ENCODE data around the gene PPM1F. TPM values are rescaled to one million over a fixed set of nuclear protein-coding genes. Genes with fewer than 3 reads are reported as not detected.

Gene PPM1F
- total RNA-seq, 1 donor from 2014 or later, result 8.4 TPM

DNA sequence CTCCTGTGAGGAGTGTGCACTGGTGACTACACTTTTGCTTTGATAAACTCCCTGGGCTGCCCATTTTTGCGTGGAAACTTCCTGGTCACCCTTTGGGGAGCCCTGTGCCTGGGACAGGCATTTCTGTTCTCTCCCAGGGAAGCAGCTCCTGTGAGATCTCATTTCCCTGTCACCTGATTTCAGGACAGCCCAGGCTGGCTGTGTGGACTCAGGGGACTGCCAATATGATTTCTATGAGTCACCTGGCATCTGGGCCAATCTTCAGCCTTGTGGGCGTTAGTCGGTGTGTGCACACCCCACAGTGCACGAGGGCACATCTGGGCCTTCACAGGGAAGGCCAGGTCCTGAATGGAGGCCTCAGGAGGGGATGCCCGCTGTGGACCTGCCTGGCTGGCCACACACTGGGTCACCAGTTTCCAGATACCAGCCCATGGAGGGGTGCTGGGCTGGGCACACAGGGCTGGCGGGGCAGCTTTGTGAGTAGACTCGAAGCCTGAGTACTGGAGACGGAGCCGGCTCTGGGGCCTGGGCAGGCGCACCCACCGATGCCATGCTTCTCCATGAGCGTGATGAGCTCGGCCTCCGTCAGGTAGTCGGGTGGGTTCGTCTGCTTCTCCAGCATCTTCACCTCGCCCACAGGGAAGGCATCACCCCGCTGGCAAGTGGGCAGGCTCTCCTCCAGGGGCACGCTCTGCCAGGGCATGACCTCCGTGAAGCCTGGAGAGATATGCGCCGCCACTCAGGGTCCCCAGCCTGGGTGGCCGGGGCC lies 9.4 kb upstream of the PPM1F start:
- ATAC-seq (peak; percentile 79), DNase-seq (ENCODE audit: low spot score) (no peak)

DNA sequence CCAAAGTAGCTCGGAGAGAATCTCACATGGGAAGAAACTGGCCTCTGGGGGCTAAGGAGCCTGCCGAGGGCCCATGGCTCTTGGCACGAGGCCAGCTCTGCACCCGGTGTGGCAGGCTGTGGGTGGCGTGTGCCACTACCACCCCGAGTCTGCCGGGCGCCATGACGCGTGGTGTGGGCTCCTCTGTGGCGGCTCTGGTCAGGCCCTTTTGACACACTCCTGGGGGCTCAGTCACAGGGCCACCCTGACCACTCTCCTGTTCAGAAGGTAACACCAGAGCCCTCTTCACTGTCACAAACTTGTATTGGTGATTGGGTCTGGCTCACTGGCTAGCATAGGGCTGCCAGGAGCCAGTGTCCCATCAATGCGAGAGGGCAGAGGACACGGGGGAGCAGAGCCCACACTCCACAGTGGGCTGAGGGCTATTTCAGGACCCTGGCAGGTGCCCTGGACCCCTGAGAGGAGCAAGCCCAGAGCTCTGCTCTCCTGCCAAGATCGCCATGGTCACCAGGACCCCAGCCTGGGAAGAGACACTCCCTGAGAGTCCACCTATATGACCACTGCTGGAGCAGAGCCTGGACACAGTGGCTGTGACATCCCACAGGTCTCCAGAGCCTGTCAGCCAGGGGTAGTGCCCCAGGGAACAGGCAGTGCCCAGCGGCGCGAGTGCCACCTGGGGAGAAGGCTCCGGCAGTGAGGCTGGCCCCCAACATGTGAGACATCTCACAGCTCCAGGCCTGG lies 8.6 kb upstream of the PPM1F start:
- ATAC-seq (no peak), DNase-seq (ENCODE audit: low spot score) (no peak)

DNA sequence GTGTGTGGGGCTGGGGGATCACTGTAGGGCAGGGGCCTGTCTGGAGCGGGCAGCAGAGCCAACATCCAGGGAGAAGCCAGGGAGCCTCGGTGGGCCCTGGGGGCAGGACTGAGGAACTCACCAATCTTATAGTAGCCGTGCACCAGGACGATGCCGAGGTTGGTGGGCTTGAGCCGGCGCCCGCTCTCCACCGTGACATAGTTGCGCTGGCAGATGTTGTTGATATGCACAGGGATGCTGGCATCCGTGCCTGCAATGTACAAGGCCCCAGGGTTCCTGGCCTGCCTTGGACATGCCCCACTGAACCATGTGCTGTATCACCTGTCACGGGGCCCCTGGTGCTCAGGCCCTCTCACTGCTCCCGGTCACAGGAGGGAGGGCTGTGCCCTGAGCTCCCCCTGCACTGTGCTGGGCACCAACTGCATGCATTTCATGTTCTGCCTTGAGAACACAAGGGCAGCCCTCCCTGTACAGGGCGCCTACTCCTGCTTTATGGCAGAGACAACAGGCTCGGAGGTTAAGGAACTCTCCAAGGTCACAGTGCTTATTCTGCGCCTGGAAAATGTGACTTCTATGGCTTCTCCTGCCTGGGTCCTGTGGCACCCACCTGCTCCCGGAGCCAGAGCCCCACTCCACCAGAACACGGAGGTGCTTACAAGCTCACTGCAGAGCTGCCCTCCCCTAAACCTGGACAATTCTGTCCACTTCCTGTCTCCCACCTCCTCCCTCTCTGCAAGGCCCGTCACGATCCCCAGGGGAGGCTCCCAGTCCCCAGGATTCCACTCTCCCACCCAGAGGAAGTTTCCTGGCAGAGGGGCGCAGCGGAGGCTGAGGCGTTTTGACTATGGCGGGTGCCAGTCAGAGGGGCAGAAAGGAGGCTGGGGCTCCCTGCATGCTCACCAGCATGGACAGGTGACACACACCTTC lies 7.8 kb upstream of the PPM1F start:
- ATAC-seq, result no peak
- no peak for DNase-seq (ENCODE audit: low spot score)

DNA sequence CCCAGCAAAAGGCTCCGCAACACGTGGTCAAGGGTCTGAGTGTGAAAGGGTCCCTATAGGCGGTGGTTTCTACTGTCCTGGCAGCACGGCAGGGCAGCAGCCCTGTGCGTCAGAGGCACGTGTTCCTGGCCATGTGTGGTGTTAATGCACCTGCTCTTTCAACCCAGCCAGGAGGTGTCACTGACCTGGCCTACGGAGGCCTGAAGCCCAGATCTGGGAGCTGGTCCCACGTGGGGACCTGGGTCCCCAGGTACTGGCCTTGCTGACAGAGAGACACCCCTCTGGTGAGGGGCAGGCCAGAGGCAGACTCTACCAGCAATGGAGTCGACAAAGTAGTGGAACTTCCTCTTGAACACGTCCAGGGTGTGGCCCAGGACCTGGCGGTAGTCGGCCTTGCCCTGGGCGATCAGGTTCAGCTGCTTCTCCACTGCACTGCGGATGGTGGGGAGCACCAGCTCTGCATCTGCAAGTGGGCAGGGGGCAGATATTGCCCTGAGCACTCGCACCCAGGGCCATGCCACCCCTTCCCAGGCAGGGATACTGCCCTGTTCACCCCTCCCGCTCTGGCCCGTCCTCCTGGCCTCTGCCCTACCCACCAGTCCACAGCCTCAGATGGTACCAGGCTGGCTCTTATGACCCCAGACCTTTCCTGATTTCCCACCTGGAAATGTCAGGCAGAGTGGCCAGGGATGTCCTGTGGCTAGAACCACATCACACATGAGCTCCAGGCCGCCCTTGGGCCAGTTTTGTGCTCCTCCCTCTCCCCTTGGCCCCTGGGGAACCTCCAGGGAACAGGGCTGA lies 6.8 kb upstream of the PPM1F start:
- DNase-seq (ENCODE audit: low spot score) (no peak), ATAC-seq (peak; percentile 7)

DNA sequence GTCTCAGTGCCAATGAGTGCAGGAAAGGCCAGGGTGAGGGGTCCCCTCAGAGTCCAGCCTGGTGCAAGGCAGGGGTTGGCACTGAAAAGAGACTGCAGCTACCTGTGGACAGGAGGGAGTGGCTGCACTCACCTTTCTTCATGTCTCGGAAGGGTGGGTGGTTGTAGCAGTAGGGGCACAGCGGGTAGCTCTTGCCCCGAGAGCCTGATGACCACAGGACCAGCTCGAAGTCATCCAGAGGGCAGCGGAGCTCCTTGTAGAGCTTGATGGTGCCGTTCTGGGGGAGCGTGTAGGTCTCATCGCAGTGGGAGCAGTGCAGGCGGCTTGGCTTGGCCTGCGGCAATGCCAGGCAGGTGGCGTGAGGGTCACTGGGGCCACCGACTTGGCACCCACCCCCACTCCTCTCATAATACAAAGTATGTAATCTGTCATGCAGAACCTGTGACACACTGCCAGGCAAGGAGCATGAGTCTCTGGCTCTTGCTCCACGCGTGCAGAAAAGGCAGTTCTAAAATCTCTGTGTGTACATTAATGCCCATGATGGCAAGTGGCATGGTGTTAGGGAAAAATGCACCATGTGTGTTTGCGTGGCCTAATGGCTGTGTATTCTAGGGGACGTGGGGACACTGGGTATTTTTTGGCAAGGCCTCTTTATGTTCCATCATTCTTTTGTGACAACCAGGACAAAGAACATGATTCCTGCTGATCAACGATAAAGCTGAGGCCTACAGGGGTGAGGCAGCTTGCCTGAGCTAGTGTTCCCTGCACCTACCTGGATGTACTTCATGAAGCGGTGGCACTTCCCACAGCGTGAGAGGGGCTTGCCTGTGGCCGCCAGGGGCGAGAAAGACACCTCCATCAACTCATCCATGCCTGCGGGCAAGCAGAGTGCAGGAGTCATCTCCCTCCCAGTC lies 6.0 kb upstream of the PPM1F start:
- DNase-seq (ENCODE audit: low spot score) (no peak), ATAC-seq (no peak)

DNA sequence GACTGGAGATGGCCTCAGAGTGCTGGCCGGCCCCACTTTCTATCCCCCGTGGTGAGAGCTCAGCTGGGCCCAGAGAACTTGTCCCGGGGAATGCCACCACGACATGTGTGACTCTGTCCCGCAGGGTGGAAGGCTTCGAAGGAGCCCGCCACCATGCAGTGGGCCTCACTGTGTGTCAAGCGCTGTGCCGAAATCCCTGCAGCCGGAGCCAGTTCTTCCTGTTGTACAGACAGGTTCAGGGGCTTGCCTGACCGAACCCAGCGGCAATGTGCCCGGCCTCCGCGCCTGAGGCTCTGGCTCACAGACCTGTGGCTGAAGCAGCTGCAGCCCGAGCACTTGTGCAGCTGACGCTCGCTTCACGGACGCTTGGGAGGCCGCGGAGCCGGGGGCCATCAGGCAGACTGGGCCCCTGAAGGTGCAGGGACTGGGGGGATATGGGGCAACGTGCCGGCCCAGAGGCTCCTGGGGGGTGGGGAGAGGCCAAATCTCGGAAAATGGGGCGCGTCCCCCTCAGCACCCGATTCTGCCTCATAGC lies 650 bp downstream of the PPM1F start:
- ATAC-seq, result peak; percentile 43

DNA sequence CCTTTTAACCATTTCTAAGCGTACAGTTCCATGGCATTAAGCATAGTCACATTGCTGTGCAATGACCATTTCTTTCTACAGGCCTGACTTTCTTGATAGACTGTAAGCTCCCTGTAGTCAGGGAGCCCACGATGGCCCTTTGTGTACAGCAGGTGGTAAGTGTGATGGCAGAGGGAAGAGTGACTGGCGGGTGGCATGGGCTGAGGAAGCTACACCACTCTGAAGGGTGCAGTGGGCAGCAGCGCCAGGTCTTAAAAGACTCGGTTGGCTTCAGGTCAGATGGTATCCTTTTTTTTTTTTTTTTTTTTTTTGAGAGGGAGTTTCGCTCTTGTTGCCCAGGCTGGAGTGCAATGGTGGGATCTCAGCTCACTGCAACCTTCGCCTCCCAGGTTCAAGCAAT lies 1.6 kb downstream of the PPM1F start:
- ATAC-seq (no peak), DNase-seq (ENCODE audit: low spot score) (no peak)

More for the DNA sequence above, 650 bp downstream of the PPM1F start:
- peak; percentile 59 for DNase-seq (ENCODE audit: low spot score)

DNA sequence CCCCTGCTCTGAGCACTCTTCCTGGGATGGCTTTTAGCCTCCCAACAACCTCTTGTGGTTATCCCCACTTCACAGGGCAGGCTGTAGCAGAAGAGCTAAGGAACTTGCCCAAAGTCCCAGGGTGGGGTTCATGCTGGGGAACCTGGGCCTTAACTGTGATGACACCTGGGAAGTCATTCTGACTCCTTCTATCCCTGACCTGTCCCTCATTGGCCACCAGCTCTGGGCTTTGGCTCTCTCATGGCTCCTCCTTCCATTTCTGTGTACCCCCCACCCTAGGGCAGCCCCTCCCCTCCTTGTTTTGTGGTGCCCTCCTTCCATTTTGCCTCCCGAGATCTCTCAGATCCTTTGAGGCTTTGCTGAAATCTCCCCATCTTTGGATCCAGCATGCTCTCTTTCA lies 2.7 kb downstream of the PPM1F start:
- ATAC-seq (no peak), DNase-seq (ENCODE audit: low spot score) (no peak)

DNA sequence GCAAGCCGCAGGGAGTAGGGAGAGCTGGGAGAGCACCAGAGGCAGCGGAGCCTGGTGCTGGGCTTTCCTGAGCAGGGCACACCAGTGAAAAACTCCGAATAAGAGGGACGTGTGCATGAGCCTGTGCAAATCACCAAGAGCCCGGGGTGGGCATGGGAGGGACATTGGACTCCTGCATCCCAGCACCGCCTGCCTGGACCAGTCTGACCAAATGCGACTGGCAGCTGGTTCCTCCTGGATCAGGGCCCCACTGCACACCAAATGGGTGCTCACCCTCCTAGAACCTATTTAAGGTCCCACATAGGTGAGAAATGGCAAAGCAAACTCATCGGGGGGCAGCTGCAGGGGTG lies 3.1 kb downstream of the PPM1F start:
- peak; percentile 45 for DNase-seq (ENCODE audit: low spot score)
- ATAC-seq, result no peak

DNA sequence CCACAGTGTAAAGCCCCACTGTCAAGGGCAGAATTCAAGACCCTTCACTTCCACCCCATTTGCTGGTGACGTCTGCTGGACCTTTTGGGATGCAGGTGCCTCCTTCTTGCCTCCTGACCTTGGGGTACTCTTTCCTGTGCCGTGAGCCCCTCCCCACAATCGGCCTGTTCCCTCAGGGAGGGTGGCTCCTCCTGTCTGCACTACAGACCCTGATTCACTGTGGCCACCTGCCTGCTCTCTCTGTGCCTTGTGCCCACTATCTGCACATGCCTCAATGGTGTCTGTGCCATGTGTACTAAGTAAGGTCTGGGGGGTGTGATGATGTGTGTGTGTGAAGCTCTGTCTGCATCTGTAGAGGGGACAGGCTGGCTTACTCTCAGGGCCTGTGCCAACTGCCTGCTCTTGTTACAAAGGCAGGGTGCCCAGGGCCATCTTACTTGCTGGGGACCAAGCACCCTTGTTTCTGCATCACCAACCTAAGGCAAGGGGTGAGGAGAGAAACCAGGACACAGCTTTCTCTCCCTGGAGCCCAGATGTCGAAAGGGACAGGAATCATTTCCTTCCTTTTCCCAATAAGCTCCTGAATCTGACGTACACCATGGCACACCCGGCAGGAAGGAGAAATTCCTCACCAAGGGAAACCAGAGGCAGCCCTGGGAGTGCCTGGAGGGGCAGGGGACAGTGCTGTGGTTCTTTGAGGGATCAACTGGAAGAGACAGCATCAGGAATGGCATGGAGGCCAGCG lies 3.7 kb downstream of the PPM1F start:
- no peak for ATAC-seq
- no peak for DNase-seq (ENCODE audit: low spot score)

DNA sequence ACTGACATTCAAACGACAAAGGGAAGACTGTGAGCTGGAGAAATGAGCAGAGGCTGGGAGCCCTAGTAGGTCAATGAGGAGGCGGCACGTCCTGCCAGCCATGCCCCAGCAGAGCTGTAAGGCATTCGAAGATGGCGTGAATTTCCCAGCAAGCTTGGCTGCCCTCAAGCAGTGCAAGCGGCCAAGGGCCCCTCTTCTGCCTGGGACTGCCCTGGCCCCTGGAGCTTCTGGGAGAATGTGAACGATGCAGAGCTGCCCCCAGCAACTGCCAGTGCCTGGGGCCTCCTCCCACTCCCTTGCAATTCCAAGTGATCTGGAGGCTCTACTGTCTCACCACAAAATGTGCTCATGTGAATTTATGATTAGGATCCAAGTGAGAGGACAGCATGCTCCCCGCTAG lies 4.3 kb downstream of the PPM1F start:
- peak; percentile 45 for DNase-seq (ENCODE audit: low spot score)
- no peak for ATAC-seq

DNA sequence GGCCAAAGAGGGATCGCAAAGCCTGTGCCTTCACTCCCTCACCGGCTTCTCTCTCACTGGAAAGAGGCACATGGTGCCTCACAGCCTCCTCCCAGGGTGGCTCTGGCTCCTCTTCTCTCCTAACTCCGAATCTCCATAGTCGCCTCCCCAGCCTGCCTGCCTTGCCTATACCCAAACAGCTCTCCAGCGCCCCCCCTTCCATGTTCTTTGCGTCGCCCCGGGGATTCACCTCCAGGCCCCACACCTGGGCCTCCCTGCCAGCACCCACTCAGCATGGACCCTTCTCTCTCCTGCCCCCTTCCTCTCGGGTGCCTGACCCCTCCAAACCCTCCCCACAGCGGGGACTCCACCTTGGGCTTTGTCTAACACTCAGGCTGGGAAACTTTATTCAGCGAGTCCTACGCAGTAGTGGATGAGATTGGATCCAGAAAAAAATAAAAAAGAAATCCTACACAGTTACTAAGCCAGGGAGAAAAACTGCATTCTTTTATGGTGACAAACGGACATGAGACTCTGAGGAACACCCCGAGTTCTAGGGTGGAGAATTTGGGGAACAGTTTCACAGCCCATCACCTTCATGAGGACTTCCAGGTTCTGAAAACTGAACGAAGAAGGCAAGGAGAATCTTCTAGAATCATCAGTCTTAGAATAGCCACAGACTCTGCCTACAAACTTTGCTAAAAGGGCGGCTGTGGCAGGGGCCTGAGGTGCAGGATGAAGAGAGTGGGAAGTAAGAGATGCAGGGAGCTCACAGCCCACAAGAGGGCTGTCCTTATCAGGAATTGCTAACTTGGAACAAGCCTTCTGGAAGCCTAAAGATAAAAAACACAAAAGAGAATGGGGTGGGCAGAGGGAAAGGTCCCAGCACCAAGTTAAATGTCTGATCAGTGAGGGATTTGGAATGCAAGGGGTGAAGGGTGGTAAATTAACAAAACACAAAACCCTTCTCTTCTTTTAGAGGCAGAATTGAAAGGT lies 5.3 kb downstream of the PPM1F start:
- DNase-seq (ENCODE audit: low spot score) (no peak), ATAC-seq (no peak)

DNA sequence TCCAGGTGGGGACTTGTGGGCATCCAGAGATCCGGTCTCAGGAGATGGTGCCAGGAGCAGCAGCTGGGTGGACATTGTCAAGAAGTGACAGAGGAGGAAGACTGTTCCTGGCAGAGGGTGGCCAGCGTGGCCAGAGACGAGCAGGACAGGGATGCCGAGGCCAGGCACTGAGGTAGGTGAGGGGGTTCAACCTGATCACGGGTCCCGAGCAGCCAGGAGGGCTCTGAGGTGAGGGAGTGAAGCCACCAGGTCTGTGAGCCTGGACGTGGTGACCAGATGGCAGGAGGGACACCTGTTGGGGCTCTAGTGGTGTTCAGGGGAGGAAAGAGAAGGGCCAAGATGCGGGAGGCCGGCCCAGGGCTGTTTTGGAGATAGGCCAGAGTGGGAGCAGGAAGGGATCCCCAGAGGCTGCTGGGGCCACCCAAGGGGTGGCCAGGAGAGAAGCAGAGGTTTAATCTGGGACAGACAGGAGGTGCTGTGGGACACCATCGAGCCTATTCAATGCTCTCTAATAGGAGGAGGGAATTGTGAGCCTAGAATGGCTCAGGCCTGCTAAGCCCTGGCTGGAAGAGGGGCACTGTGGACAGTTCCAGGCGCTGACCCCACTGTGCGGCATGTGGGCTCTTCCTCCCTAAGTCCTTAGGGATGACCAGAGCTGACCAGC lies 6.3 kb downstream of the PPM1F start:
- ATAC-seq, result no peak
- DNase-seq (ENCODE audit: low spot score), result peak; percentile 42

DNA sequence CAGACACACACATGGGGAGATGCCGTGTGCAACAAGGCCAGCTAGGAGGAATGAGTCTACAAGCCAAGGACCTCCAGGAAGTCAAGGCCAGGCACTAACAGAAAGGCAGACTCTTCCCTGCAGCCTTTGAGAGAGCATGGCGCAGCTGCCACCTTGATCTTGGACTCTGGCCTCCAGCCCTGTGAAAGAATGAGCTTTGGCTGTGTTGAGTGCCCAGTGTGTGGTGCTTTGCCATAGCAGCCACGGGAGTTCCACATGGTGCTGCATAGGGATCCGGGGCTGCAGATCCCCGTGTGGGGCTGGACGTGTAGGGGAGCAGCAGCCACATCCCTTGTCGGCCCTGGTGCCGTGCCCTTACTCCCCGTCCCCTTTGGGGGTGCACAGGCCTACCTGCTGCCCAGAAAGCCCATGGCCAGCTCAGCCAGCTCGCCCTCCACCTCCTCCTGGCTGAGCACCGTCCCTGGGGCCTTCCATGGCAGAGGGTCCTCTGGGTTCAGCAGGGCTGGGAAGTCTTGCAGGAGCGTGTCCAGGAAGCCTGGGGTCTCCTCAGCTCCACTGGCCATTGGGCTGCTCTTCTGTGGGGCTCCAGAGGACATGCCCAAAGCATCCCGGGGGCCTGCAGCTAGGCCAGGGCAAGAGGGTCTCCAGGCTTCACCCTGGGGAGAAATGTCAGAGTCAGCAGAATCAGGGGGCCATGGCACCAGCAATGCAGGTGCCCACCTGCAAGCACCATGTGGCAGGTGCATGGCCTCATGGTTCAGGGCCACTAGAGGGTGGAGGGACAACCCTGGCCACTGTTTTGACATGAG lies 7.0 kb downstream of the PPM1F start:
- peak; percentile 82 for DNase-seq (ENCODE audit: low spot score)
- ATAC-seq, result peak; percentile 81

DNA sequence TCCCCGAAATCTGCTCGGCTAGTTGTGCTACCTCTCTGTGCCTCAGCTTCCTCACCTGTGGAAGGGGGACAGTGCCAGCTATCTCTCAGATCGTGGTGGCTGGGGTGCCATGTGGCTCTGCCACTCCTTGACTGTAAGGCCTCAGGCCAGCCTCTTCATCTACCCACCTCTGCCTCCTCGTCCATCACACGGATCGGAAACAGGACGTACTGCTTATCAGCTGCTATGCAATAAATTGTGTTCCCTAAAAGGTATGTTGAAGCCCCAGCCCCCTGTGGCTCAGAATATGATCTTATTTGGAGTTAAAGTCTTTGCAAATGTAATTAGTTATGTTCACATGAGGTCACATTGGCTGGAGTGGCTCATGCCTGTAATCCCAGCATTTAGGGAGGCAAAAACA lies 7.8 kb downstream of the PPM1F start:
- no peak for DNase-seq (ENCODE audit: low spot score)
- ATAC-seq, result no peak

Data from left lobe of liver (tissue), 2 donors.